Muscle layer of duodenum (tissue), 2 donors: ENCODE results near the gene TIGD3.

ENCODE experiments used
- H3K27ac ChIP-seq: one replicate; pipeline ENCODE4 v1.7.0; 2013; ENCODE audit warnings: mild to moderate bottlenecking, low read length
- H3K27me3 ChIP-seq: one replicate; pipeline ENCODE4 v1.7.0; 2013; ENCODE audit warnings: low read depth, mild to moderate bottlenecking, control low read depth, low read length
- H3K36me3 ChIP-seq, 2 donors: one replicate each; pipeline ENCODE4 v1.7.0; 2013; ENCODE audit warnings: low read length in 2 of 2, control low read depth in 1 of 2, mild to moderate bottlenecking in 1 of 2; ENCODE audit not compliant: insufficient read depth in 2 of 2, control insufficient read depth in 1 of 2
- H3K4me1 ChIP-seq, 2 donors: one replicate each; pipeline ENCODE4 v1.7.0; 2013; ENCODE audit warnings: low read length in 2 of 2, mild to moderate bottlenecking in 2 of 2, control low read depth in 1 of 2, moderate library complexity in 1 of 2; ENCODE audit not compliant: insufficient read depth in 2 of 2, control insufficient read depth in 1 of 2
- H3K4me3 ChIP-seq, 2 donors: one replicate each; pipeline ENCODE4 v1.7.0; 2013; ENCODE audit warnings: low read length in 2 of 2, low read depth in 1 of 2, mild to moderate bottlenecking in 1 of 2
- H3K9me3 ChIP-seq, 2 donors: one replicate each; pipeline ENCODE4 v1.7.0; 2013; ENCODE audit warnings: low read length in 2 of 2, control low read depth in 1 of 2, mild to moderate bottlenecking in 1 of 2; ENCODE audit not compliant: control insufficient read depth in 1 of 2
- donor health status: healthy.

TIGD3 gene

DNA sequence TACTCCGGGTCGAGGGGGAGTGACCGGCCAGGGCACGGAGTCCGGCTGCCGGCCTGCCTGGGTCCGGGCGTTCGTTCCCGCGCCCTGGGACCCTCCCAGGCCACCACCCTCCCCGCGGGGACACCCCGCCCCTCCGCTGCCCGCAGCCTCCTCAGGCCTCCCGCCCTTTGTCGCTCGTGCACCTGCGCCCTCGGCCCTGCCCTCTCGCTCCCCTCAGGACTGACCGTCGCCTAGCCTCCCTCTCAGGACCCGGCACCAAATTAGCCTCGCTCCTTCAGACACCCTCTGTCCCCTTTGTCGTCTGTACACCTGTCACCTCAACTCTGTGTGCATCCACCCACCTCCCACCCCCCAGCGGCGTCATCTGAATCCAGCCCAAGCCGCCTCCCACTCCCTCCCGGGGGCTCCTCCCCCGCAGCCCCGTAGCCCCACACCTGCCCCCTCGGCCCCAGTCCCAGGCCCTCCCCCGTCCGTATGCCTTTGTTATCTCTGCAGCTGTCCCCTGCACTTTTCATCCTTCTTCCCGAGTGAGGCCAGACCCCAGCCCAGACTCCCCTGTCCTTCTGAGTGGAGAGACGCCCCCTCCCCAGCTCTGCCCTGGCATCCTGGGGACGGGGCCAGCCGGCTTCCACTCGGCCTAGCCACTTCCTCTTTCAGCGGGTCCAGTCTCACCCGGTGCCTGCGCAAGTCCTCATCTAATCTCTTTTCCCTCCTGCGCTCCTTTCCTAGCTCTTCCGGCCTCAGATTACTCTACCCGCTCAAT is 643 bp downstream of the TIGD3 start:
- H3K9me3 ChIP-seq = no peaks in the 10 kb centered on the region
- peak overlapping the region; percentile 61 to 74 for H3K4me3 ChIP-seq
- peaks cover 9 to 16% of the 10 kb centered on the region in 2 donors for H3K4me1 ChIP-seq
- H3K27ac ChIP-seq = no peak overlapping the region
- H3K27me3 ChIP-seq = peaks cover 8% of the 10 kb centered on the region
- peaks cover 14 to 26% of the 10 kb centered on the region in 2 donors for H3K36me3 ChIP-seq

DNA sequence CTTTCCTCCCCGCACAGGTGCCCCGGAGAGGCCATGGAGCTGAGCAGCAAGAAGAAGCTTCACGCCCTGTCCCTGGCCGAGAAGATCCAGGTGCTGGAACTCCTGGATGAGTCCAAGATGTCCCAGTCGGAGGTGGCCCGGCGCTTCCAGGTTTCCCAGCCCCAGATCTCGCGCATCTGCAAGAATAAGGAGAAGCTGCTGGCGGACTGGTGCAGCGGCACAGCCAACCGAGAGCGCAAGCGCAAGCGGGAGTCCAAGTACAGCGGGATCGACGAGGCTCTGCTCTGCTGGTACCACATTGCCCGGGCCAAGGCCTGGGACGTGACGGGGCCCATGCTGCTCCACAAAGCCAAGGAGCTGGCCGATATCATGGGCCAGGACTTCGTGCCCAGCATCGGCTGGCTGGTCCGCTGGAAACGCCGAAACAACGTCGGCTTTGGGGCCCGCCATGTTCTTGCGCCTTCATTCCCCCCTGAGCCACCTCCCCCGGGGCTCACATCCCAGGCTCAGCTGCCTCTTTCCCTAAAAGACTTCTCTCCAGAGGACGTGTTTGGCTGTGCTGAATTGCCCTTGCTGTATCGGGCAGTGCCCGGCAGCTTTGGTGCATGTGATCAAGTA is 1.3 kb downstream of the TIGD3 start:
- H3K9me3 ChIP-seq = no peaks in the 10 kb centered on the region
- H3K27me3 ChIP-seq = peaks cover 8% of the 10 kb centered on the region
- no peak overlapping the region for H3K27ac ChIP-seq
- peaks cover 9 to 16% of the 10 kb centered on the region in 2 donors for H3K4me1 ChIP-seq
- H3K4me3 ChIP-seq = peak overlapping the region; percentile 61 to 74
- H3K36me3 ChIP-seq = peaks cover 14 to 19% of the 10 kb centered on the region in 2 donors

DNA sequence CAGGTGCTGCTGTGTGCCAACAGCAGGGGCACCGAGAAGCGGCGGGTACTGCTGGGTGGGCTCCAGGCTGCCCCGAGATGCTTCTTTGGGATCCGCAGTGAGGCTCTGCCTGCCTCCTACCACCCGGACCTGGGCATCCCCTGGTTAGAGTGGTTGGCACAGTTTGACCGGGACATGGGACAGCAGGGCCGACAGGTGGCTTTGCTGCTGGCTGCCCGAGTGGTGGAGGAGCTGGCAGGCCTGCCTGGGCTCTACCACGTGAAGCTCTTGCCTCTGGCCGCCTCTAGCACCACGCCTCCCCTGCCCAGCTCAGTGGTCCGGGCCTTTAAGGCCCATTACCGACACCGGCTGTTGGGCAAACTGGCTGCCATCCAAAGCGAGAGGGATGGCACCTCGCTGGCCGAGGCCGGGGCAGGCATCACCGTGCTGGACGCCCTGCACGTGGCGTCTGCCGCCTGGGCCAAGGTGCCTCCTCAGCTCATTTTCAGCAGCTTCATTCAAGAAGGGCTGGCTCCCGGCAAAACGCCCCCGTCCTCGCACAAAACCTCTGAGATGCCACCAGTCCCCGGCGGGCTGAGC is 1.9 kb downstream of the TIGD3 start:
- H3K4me3 ChIP-seq = no peak overlapping the region
- H3K27me3 ChIP-seq = peaks cover 8% of the 10 kb centered on the region
- peaks cover 13% of the 10 kb centered on the region in 2 donors for H3K36me3 ChIP-seq
- H3K9me3 ChIP-seq = no peaks in the 10 kb centered on the region
- H3K4me1 ChIP-seq = peaks cover 9 to 16% of the 10 kb centered on the region in 2 donors
- no peak overlapping the region for H3K27ac ChIP-seq

GRCh38 chr11:65357856-65358356 is 3.4 kb downstream of the TIGD3 start:
- Histone ChIP-seq H3K4me1 (peaks cover 9 to 16% of the 10 kb centered on the region in 2 donors), H3K9me3 (no peaks in the 10 kb centered on the region), H3K4me3 (no peak overlapping the region), H3K27me3 (peaks cover 8% of the 10 kb centered on the region), H3K36me3 (no peaks in the 10 kb centered on the region), H3K27ac (no peak overlapping the region)

DNA sequence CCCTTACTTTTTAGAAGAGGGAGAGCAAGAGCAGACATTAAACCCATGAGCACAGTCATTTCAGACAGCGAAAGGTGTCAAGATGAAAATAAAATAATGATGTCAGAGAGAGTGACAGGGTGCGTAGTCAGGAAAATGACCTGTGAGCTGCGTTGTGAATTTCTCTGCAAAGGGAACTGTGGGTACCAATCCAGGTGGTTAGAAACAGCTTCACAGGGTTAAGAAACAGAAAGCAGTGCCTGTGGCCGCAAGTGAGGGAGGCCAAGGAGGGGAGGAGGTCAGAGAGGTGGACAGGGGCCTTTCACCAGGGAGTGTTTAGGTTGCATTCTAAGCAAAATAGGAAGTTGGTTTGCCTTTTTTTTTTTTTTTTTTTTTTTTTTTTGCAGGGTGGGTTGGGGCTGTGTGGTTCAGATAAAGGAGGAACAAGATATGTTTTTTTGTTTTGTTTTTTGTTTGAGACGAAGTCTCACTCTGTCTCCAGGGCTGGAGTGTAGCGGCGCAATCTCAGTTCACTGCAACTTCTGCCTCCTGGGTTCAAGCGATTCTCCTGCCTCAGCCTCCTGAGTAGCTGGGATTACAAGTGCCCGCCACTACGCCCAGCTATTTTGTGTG is 7.9 kb downstream of the TIGD3 start:
- Histone ChIP-seq H3K36me3 (no peaks in the 10 kb centered on the region), H3K27me3 (no peaks in the 10 kb centered on the region), H3K9me3 (no peaks in the 10 kb centered on the region), H3K4me3 (no peak overlapping the region), H3K4me1 (no peaks in the 10 kb centered on the region), H3K27ac (no peak overlapping the region)

GRCh38 chr11:65362966-65363365 is 8.4 kb downstream of the TIGD3 start:
- Histone ChIP-seq H3K27me3 (no peaks in the 10 kb centered on the region), H3K36me3 (no peaks in the 10 kb centered on the region), H3K4me3 (no peak overlapping the region), H3K27ac (no peak overlapping the region), H3K4me1 (no peaks in the 10 kb centered on the region), H3K9me3 (no peaks in the 10 kb centered on the region)

GRCh38 chr11:65363770-65364169 is 9.2 kb downstream of the TIGD3 start:
- Histone ChIP-seq H3K36me3 (no peaks in the 10 kb centered on the region), H3K27ac (no peak overlapping the region), H3K4me3 (no peak overlapping the region), H3K4me1 (no peaks in the 10 kb centered on the region), H3K9me3 (no peaks in the 10 kb centered on the region), H3K27me3 (no peaks in the 10 kb centered on the region)

GRCh38 chr11:65366340-65366773 is 11.8 kb downstream of the TIGD3 start:
- no peak overlapping the region for H3K27ac ChIP-seq
- no peak overlapping the region for H3K4me3 ChIP-seq
- H3K4me1 ChIP-seq = no peaks in the 10 kb centered on the region
- no peaks in the 10 kb centered on the region for H3K36me3 ChIP-seq
- no peaks in the 10 kb centered on the region for H3K9me3 ChIP-seq
- H3K27me3 ChIP-seq = no peaks in the 10 kb centered on the region

GRCh38 chr11:65370659-65371049 is 16.1 kb downstream of the TIGD3 start:
- Histone ChIP-seq H3K9me3 (no peaks in the 10 kb centered on the region), H3K4me3 (no peak overlapping the region), H3K4me1 (no peaks in the 10 kb centered on the region), H3K27ac (no peak overlapping the region), H3K27me3 (no peaks in the 10 kb centered on the region), H3K36me3 (no peaks in the 10 kb centered on the region)

DNA sequence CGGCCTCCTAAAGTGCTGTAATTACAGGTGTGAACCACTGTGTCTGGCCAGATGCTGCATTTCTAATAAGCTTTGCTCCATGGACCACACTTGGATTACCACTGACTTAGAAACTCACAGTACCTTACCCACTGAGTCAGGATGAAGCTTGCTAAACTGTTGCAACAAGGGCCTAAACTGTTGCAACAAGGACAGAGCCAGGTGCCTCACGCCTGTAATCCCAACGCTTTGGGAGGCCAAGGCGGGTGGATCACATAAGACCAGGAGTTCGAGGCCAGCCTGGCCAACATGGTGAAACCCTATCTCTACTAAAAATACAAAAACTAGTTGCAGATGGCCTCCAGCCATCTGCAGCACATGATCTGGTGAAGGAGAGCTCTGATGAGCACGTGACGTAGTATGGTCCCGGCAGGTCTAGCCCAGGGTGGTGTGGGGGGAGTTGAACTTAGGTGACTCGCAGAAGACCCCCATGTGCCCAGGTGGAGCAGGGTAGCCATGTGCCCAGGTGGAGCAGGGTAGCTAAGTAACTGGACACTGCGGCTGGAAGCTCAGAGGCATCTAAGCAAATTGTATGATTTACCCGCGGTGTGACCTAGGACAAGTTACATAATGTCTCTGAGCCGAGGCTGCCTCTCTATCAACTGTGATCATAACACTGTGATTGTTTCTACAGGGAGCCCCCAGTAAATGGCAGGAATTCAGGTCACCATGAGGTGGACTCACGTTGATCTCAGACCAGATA is 19.5 kb downstream of the TIGD3 start:
- H3K9me3 ChIP-seq = no peaks in the 10 kb centered on the region
- no peaks in the 10 kb centered on the region for H3K36me3 ChIP-seq
- H3K4me3 ChIP-seq = no peak overlapping the region
- no peaks in the 10 kb centered on the region for H3K27me3 ChIP-seq
- H3K4me1 ChIP-seq = no peaks in the 10 kb centered on the region
- H3K27ac ChIP-seq = no peak overlapping the region

- Histone ChIP-seq H3K9me3 (no peaks in the 10 kb centered on the region), H3K36me3 (no peaks in the 10 kb centered on the region), H3K27ac (no peak overlapping the region), H3K27me3 (no peaks in the 10 kb centered on the region), H3K4me1 (no peaks in the 10 kb centered on the region), H3K4me3 (no peak overlapping the region)
Measured at GRCh38 chr11:65375012-65375411, 20.5 kb downstream of the TIGD3 start.
